ENCODE data around the gene RAB3D. TPM values are rescaled to one million over a fixed set of nuclear protein-coding genes. Genes with fewer than 3 reads are reported as not detected.

Gene RAB3D, protein sequence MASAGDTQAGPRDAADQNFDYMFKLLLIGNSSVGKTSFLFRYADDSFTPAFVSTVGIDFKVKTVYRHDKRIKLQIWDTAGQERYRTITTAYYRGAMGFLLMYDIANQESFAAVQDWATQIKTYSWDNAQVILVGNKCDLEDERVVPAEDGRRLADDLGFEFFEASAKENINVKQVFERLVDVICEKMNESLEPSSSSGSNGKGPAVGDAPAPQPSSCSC
- 18.2 TPM for total RNA-seq

GRCh38 chr19:11339254-11340098 lies at the start of gene RAB3D:
RAB3D (minus strand) TSS chr19:11339657; CDS start chr19:11337399, 2,258 bp downstream.

GRCh38 chr19:11374433-11375142 lies 35.1 kb upstream of the RAB3D start, which contains the start of gene SWSAP1:
SWSAP1 (plus strand) TSS chr19:11374666; CDS start chr19:11374681, 15 bp downstream.

GRCh38 chr19:11355160-11356073 lies 16.0 kb upstream of the RAB3D start, which contains the start of gene PLPPR2:
PLPPR2 (plus strand) TSS chr19:11355432; CDS start chr19:11357674, 2,242 bp downstream.

DNA sequence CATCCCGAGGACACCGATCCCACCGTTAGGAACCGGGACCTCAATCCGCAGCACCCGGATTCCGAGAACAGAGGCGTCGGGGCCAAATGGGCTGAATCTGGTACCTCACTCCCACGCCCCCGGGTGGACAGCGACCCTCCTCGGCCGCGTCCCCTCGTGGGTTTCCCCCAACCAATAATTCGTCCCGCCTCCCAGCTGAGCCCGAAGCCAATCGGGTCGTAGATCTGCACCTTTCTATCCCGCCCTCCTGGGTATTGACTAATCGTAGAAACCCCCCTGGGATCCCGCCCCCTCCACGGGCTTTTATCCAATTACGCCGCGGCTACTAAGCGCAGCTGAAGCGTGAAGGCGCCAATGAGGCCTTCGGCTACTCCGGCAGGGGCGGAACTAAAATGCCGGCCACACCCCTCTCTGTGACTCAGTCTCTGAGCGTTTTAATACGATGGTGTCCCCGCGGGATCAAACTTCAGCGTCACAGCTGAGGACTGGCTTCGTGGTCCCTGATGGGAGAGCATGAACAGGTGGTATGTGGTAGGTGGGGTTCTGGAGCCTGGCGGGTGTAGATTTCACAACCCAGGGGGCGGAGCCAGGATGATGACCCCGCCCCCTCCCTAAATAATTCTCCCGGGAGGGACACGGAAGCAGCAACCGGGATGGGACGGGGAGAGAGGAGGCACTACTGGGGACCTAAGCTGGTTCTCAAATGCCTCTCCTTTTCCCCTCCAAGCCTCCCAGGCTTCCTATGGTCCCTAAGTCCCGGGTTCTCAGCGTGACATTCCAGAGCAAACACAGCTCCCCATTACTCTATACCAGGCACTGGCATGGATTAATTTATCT lies 6.9 kb upstream of the RAB3D start, which contains the start of the genes CCDC159 and TMEM205:
Gene CCDC159, plus strand, starts transcription at position 416 of the 837 bp plus-strand sequence. Its CDS starts 88 bp downstream, at position 504.
Gene TMEM205, minus strand, starts transcription at position 165 of the 837 bp plus-strand sequence. CDS start 649 bp downstream, outside the sequence.

GRCh38 chr19:11295665-11296245 lies 43.7 kb downstream of the RAB3D start, which contains the start of gene TSPAN16:
TSPAN16 (plus strand) TSS chr19:11296160; CDS start chr19:11296298, 138 bp downstream.

Other genes with a start within 250 kb of the RAB3D start
- 7.8 TPM for gene SPC24, start 183.9 kb downstream of the RAB3D start, total RNA-seq
- gene KANK2, start 142.1 kb downstream of the RAB3D start, total RNA-seq, result 3.4 TPM
- gene ANGPTL8, start 100.0 kb downstream of the RAB3D start, total RNA-seq, result not detected
- 5.9 TPM for gene DOCK6, start 77.1 kb downstream of the RAB3D start, total RNA-seq
- gene TSPAN16, start 43.5 kb downstream of the RAB3D start, total RNA-seq, result not detected
- 23.5 TPM for gene TMEM205, start 6.6 kb upstream of the RAB3D start, total RNA-seq
- gene CCDC159, start 6.9 kb upstream of the RAB3D start, total RNA-seq, result 6.3 TPM
- gene PLPPR2, start 15.8 kb upstream of the RAB3D start, total RNA-seq, result 48.5 TPM
- 0.94 TPM for gene SWSAP1, start 35.0 kb upstream of the RAB3D start, total RNA-seq
- gene EPOR, start 44.7 kb upstream of the RAB3D start, total RNA-seq, result 5.0 TPM
- not detected for gene RGL3, start 79.7 kb upstream of the RAB3D start, total RNA-seq
- gene ODAD3, start 95.5 kb upstream of the RAB3D start, total RNA-seq, result 0.63 TPM
- gene PRKCSH, start 96.0 kb upstream of the RAB3D start, total RNA-seq, result 88.0 TPM
- 198 TPM for gene ELAVL3, start 141.4 kb upstream of the RAB3D start, total RNA-seq
- gene ZNF653, start 166.2 kb upstream of the RAB3D start, total RNA-seq, result 17.8 TPM
- 31.9 TPM for gene ECSIT, start 189.5 kb upstream of the RAB3D start, total RNA-seq
- gene CNN1, start 199.2 kb upstream of the RAB3D start, total RNA-seq, result not detected
- gene ELOF1, start 219.6 kb upstream of the RAB3D start, total RNA-seq, result 20.0 TPM
- not detected for gene ACP5, start 238.0 kb upstream of the RAB3D start, total RNA-seq